Activated CD4-positive, alpha-beta T cell treated with anti-CD3 and anti-CD28 coated beads, Interleukin-2, amount 50 U/mL, for 1 hour (primary cell): ENCODE results near the gene CD63.

Source experiments
- DNase-seq: peaks from one replicate; pipeline ENCODE4 v3.0.0-alpha.2; 2020

CD63 gene

GRCh38 chr12:55684761-55685370 is 43.9 kb downstream of the CD63 start:
- DNase-seq = no peak

GRCh38 chr12:55683676-55684075 is 45.1 kb downstream of the CD63 start:
- DNase-seq = no peak

DNA sequence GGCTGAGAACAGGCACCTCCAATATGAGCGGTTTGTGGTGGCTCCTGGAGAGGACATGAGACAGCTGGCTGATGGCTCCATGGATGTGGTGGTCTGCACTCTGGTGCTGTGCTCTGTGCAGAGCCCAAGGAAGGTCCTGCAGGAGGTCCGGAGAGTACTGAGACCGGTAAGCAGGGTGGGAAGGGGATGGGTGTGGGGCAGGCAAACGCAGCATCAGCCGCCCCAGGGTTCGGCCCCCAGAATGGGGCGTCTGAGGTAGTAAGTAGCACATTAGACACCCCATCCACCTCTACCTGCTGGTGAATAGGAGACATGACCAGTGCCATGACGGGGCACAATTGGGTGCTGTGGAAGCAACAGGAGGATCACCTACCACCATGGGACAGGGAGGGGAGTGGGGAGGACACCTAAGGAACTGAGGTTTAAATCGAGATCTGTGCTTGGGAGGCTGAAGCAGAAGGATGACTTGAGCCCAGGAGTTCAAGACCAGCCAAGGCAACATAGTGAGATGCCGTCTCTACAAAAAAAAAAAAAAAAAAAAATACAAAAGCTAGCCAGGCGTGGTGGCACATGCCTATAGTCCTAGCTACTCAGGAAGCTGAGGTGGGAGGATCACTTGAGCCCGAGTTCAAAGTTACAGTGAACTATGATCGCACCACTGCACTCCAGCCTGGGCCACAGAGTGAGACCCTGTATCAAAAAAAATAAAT is 46.6 kb downstream of the CD63 start:
- no peak for DNase-seq

DNA sequence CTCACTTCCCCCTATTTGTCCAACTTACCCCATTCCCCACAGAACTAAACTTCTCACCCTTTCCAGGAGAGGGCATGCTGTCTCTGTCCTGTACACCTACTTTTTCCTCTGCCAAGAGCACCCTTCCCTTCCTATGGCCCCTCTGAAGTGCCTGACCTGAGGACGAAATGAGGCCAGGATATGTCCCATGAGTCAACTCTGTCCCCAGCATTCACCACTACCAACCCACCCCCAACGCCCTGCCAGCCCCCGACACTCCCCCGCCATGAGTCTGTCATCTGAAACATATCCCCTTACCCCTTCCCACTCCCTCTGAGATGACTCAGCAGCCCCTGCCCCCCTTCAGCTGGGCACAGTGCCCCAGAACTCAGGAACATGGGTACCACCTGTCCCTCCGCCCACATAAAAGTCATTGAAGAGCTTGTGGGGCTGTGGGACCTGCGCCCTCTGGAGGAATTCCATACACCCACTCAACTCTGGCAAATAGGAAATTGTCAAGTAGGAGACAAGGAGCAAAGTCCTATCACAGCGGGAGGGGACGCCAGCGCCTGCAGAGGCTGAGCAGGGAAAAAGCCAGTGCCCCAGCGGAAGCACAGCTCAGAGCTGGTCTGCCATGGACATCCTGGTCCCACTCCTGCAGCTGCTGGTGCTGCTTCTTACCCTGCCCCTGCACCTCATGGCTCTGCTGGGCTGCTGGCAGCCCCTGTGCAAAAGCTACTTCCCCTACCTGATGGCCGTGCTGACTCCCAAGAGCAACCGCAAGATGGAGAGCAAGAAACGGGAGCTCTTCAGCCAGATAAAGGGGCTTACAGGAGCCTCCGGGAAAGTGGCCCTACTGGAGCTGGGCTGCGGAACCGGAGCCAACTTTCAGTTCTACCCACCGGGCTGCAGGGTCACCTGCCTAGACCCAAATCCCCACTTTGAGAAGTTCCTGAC is 47.4 kb downstream of the CD63 start:
- DNase-seq = no peak

DNA sequence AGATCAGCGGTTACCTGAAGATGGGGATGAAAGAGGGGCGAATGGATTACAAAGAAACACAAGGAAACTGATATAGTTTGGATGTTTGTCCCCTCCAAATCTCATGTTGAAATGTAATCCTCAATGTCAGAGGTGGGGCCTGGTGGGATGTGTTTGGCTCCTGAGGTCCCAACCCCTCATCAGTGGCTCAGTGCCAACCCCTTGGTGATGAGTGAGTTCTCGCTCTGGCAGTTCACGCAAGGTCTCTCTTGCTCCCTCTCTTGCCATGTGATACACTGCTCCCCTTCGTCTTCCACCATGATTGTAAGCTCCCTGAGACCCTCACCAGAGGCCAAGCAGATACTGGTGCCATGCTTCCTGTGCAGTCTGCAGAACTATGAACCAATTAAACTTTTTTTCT is 49.1 kb downstream of the CD63 start:
- DNase-seq = no peak

- no peak for DNase-seq
These were observed 52.1 kb downstream of the CD63 start for GRCh38 chr12:55676707-55677106.

DNA sequence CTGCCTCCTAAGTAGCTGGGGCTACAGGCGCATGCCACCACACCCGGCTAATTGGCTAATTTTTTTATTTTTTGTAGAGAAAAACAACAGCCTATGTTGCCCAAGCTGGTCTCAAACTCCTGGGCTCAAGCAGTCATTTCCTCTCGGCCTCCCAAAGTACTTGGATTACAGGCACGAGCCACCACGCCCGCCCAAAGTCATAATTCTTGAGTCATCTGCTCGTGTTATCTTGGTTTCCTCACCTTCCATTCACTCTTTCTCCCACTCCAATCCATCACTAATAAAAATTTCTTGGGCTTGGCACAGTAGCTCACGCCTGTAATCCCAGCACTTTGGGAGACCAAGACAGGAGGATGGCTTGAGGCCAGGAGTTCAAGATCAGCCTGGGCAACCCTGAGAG is 53.1 kb downstream of the CD63 start:
- no peak for DNase-seq
